ENCODE results near the gene GALM.
"Not testable (repeated sequence)": the region's sequence is repeated elsewhere in the genome, so short reads cannot be mapped to it uniquely, and the experiment has no call there.

GALM gene

DNA sequence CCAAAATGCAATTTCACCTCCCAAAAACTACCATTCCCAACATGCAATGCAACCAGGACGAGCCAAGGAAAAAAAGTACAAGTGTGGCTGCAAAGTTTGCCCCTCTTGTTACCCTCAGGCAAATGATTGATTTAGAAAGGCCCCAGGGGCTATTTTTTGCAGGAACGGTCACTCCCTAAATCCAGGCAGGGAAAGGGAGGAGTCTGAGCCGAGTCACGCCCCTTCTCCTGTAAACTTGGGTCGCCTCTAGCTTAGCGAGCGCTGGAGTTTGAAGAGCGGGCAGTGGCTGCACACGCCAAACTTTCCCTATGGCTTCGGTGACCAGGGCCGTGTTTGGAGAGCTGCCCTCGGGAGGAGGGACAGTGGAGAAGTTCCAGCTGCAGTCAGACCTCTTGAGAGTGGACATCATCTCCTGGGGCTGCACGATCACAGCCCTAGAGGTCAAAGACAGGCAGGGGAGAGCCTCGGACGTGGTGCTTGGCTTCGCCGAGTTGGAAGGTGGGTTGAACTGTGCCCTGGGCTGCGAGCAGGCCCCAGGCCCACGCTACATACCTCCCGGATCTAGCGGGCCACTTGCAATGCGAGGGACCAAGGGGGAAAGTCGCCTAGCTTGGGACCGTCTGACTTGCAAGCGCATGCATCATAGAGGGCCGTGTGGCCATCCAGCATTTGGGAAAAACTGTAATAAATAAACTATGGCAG lies at the start of gene GALM:
GALM (plus strand) TSS at position 261 of the 702 bp plus-strand sequence; CDS start at position 309, 48 bp downstream.
- peak; percentile 38 to 65 for DNase-seq

- DNase-seq = no peak
Observed at GRCh38 chr2:38617301-38617700, 48.6 kb upstream of the GALM start.

DNA sequence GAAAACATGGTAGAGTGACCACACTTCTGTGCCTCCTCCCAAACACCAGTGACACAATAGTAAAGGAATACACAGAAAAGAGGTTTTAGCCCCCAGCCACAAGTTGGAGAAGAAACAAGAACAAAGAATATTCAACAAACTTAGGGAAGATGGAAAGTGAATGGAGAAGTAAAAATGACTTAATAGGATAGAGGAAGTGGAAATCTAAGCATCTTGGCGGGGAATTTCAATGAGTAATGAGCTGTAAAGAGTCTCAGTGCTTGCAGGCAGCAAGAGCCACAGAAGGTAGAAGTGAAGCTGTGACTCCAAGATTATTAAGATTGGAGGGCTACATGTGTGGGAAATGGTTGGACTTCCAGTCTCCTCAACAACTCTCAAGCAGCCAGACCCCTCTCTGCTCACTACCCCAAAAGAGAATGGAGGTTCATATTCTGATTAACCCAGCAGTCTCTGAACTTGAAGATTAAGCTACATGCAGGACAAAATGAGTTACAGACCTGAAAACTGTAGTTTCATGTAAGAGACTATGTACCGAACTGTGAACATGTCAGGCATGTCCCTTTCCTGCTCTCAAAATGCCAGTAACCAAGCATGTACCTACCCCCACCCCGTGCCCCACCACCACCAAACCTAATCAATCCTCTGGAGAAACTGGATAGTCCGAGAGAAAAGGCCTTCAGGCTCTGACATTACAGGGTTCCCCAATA lies 46.3 kb upstream of the GALM start:
- DNase-seq = no peak

DNA sequence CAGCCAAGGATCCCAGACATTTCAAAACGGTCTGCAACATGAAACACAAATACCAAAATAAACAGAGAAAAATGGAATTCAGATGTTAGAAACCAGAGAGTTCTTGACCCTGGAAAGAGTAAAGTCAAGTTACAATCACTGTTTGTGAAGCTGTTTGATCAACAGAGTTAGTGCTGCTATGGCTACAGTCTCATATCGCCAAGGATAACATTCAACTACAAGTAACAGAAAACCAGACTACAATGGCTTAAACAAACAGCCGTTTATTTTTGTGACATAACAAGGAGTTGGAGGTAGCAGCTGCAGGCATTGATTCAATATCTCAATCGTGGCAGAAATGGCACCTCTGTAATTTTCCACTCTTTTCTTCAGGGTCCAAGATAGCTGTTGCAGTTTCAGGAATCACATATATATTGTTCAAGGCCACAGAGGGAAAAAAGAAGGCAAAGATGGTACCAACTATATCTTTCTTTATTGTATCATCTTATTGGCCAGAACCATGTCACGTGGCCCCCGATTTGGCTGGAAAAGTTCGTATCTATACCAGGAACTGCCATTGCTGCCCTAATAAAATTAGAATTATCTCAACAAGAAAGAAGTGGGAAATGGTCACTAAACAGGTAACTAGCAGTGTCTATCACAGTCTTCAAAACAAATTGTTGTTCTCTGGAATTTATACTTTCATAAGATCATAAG lies 45.5 kb upstream of the GALM start:
- peak; percentile 40 to 69 for DNase-seq

DNA sequence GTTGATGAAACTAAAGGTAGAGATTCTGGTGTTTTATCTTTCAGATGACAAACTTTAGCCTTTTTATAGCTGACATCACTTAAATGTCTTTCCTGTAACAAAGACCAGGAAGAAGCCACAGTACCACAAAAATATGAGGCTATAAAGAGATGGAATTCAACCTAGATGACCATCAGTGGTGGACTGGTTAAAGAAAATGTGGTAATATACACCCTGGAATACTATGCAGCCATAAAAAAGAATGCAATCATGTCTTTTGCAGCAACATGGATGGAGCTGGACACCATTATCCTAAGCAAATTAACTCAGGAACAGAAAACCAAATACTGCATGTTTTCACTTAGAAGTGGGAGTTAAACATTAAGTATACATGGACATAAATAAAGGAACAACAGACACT lies 44.9 kb upstream of the GALM start:
- no peak for DNase-seq

GRCh38 chr2:38622210-38622609 lies 43.7 kb upstream of the GALM start:
- DNase-seq = no peak

DNA sequence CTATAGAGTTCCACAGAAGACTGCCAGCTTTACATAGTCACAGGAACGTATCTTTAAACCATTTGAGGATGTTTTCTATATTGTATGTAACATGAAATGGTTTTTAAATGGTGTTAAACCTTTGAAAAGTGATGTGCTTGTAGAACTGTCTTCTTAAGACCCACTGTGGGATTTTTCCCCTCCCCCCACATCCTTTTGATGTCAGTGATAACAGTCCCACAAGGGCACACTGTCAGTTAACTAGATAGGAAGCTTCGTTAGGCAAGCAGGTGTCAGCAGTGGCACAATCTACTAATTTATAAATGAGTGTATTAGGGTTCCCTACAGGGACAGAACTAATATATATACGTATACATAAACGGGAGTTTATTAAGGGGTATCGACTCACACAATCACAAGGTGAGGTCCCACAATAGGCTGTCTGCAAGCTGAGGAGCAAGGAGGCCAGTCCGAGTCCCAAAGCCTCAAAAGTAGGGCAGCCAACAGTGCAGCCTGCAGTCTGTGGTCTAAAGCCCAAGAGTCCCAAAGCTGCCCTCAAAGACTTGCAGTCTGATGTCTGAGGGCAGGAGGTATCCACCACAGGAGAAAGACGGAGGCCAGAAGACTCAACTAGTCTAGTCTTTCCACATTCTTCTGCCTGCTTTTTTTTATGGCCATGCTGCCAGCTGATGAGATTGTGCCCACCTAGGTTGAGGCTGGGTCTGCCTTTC lies 39.4 kb upstream of the GALM start:
- DNase-seq = no peak

GRCh38 chr2:38627391-38627790 lies 38.5 kb upstream of the GALM start:
- DNase-seq = no peak

- no peak for DNase-seq
Observed at GRCh38 chr2:38629684-38630083, 36.2 kb upstream of the GALM start.

DNA sequence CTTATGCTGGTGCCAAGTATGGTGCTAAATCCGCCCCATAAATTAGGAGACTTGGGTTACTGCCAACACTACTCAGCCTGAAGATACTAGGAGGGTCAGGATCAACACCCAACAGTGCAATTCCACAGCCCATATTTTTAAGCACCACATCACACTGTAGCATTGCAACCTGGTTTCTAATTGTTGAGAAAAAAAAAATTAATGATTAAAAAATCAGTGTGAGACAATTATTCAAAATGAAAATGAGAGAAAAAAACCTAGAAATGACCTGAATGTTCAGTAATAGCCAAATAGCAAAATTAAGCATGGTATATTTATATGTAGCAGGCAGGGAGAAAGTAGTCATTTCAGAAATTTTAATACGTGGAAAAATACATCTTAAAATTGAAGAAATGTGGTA lies 33.9 kb upstream of the GALM start:
- DNase-seq = no peak

GRCh38 chr2:38632980-38633379 lies 32.9 kb upstream of the GALM start:
- no peak for DNase-seq

DNA sequence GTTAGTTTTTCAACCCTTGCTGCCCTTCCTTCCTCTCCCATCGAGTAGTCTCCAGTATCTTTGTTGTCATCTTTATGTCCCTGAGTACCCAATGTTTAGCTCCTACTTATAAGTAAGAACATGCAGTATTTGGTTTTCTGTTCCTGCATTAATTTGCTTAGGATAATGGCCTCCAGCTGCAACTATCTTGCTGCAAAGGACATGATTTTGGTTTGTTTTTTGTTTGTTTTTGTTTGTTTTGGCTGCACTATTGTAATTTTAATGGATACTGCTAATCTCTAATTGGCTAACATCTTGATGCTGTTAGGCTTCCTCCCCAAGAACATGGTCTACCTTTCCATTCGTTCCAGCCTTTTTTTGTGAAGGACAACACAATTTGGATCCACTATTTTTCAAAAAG lies 32.0 kb upstream of the GALM start:
- DNase-seq = no peak

DNA sequence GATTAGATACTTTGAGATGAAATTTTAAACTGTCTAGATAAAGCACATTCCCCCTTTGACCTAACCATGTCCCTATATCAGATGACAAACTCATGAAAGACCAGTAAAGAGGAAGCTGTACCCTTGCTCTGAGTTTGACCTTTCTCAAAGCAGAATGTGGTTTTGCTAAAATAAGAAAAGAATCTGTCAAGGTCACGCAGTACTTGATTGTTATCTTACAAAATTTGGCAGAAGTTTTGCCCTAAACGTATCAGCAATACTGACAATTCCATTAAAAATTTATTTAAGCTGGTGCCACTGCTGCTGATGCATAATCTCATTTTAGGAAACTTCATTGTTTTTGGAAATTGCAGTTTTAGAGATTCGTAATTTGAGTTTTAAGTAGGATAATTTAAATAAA lies 31.2 kb upstream of the GALM start:
- DNase-seq = no peak

- DNase-seq = no peak
Observed at GRCh38 chr2:38635139-38635538, 30.8 kb upstream of the GALM start.

DNA sequence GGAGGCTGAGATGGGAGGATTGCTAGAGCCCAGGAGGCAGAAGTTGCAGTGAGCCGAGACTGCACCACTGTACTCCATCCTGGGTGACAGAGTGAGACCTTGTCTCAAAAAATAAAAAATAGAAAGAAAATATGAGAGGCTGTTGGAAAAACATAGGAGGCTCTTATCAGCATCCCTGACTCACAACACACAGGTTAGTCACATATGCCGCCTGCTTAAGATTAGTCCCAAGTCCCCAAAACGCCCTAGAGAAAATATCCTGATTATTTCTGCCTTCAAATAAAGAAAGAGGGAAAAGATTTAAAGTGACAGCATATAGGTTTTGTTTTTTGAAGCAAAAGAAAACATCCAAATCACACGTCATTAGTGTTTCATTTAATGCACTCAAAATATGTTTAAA lies 29.8 kb upstream of the GALM start:
- no peak for DNase-seq

- not testable (repeated sequence) for DNase-seq
Observed at GRCh38 chr2:38642373-38643017, 23.4 kb upstream of the GALM start.

GRCh38 chr2:38643021-38643671 lies 22.8 kb upstream of the GALM start:
- DNase-seq = no peak

DNA sequence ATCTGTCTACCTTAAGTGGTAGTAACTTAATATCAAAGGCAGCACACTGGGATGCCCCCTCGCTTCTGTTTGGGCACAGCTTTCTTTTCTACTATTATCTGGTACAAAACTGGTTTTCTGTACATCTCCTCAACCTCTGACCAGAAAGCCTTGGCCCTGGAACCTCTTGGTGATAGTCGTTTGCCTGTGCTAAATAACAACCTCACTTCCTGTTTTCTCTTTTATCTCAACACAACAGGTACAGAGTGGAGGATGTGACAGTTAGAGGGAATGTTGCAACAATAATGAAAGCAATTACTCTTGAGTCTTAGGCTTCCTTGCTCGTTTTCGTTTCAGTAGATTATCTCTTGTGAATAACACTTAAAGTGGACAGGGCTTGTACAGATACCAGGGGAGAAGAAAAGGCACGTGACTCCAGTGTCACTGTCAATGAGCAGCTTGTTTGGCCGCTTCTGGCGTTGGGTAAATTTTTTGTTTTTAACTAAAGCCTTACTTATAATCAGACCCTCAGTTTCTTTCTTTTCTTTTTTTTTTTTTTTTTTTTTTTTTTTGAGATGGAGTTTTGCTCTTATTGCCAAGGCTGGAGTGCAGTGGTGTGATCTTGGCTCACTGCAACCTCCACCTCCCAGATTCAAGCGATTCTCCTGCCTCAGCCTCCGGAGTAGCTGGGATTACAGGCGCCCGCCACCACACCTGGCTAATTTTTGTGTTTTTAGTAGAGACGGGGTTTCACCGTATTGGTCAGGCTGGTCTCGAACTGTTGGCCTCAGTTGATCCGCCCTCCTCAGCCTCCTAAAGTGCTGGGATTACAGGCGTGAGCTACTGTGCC lies 22.0 kb upstream of the GALM start:
- not testable (repeated sequence) for DNase-seq

DNA sequence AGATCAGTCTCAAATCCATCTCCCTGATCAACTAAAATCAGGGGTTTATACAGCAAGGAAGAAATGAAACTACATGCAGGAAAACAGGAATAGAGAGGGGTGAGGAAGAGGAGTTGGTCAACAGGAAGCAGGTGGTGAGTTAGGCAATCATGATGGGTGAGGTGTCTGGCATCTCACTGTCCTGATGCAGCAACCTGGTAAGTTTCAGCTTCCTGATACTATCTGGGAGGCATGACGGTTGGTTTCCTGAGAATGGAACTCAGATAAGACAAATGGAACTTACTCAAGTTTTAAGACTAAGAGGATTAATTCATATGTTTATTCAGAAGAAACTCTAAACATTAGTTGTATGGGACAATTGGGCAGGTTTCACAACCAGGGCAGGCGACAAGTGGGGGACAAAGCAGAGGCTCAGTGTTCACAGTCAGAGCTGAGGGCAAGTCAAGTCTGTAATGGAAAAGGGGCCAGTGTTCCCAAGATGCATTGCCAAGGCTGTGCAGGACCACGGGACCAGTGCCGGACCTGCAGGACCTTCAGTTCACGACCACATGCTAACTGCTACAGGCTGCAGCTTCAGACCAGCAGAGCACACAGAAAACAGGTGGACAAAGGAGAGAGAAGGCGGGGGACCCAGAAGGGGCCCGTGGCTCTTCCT lies 17.7 kb upstream of the GALM start:
- no peak for DNase-seq

DNA sequence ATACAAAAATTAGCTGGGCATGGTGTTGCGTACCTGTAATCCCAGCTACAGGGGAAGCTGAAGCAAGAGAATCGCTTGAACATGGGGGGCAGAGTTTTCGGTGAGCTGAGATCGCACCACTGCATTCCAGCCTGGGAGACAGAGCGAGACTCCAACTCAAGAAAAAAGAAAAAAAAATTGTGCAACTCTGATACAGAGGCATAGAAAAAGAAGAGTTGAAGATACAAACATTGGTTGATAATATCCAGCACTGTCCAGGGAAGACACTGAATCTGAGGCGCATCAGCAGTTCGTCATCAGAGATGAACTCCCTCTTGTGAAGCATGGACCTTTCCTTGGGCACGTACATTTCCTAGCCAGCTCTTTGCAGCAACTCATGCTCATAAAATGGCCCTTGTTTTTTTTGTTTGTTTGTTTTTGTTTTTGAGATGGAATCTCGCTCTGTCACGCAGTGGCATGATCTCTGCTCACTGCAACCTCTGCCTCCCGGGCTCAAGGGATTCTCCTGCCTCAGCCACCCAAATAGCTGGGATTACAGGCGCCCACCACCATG lies 16.7 kb upstream of the GALM start:
- no peak for DNase-seq

- no peak for DNase-seq
Observed at GRCh38 chr2:38650012-38650411, 15.9 kb upstream of the GALM start.

Measured in NCI-H2081 (cell line).